ENCODE measurements around the gene SH3RF3. TPM values are rescaled to one million over a fixed set of nuclear protein-coding genes. Genes with fewer than 3 reads are reported as not detected.

SH3RF3 gene
- total RNA-seq, 2 donors from 2014 or later = 1.3 to 5.6 TPM

- Histone ChIP-seq H3K4me1 (no peaks in the 10 kb centered on the region), H3K4me3 (no peak overlapping the region), H3K27ac (no peak overlapping the region), H3K36me3 (replicated peaks in 1 of 2; ENCODE audit: insufficient read depth in 1 of 2, low read depth in 2 of 2) (no peaks in the 10 kb centered on the region), H3K9me3 (peaks cover 0 to 3% (median 0%) of the 10 kb centered on the region in 3 donors), H3K27me3 (no peaks in the 10 kb centered on the region)
- 73 to 77% methylated on average over 19 of the region's 20 CpGs for WGBS, 2 donors
- DNase-seq (peak in 2 of 4 donors; percentile 41), ATAC-seq (peak; percentile 45)
- intact Hi-C loops (cut with DNase I) = no loop called here
- no peak for TF ChIP-seq CTCF (IDR thresholded peaks at IDR 0.05)
- no peak for TF ChIP-seq POLR2A (IDR thresholded peaks at IDR 0.05)
Measured at GRCh38 chr2:109448946-109449788, 320.2 kb downstream of the SH3RF3 start.

- H3K27ac ChIP-seq = no peak overlapping the region
- ATAC-seq = no peak
- intact Hi-C loops (cut with DNase I) = no loop called here
- no peaks in the 10 kb centered on the region for H3K36me3 ChIP-seq (replicated peaks in 1 of 2; ENCODE audit: insufficient read depth in 1 of 2, low read depth in 2 of 2)
- no peak for TF ChIP-seq POLR2A (IDR thresholded peaks at IDR 0.05)
- TF ChIP-seq CTCF (IDR thresholded peaks at IDR 0.05) = no peak
- no peaks in the 10 kb centered on the region for H3K27me3 ChIP-seq
- no peak overlapping the region for H3K4me3 ChIP-seq
- no peaks in the 10 kb centered on the region for H3K9me3 ChIP-seq
- H3K4me1 ChIP-seq = no peaks in the 10 kb centered on the region
- WGBS, 2 donors = 67 to 75% methylated on average over 8 to 12 of the region's 12 CpGs
- DNase-seq = no peak
Measured at GRCh38 chr2:109450574-109451273, 321.7 kb downstream of the SH3RF3 start.

- H3K4me1 ChIP-seq = no peaks in the 10 kb centered on the region
- DNase-seq (no peak), ATAC-seq (no peak)
- TF ChIP-seq CTCF (IDR thresholded peaks at IDR 0.05) = no peak
- no peak for TF ChIP-seq POLR2A (IDR thresholded peaks at IDR 0.05)
- H3K27me3 ChIP-seq = no peaks in the 10 kb centered on the region
- no peaks in the 10 kb centered on the region for H3K9me3 ChIP-seq
- no peak overlapping the region for H3K4me3 ChIP-seq
- intact Hi-C loops (cut with DNase I) = no loop called here
- 81 to 88% methylated on average over 6 of the region's 6 CpGs for WGBS, 2 donors
- no peak overlapping the region for H3K27ac ChIP-seq
- H3K36me3 ChIP-seq (replicated peaks in 1 of 2; ENCODE audit: insufficient read depth in 1 of 2, low read depth in 2 of 2) = no peaks in the 10 kb centered on the region
Measured at GRCh38 chr2:109451671-109452070, 322.7 kb downstream of the SH3RF3 start.

- H3K27me3 ChIP-seq = no peaks in the 10 kb centered on the region
- intact Hi-C loops (cut with DNase I) = no loop called here
- H3K4me3 ChIP-seq = no peak overlapping the region
- no peaks in the 10 kb centered on the region for H3K36me3 ChIP-seq (replicated peaks in 1 of 2; ENCODE audit: insufficient read depth in 1 of 2, low read depth in 2 of 2)
- ATAC-seq (no peak), DNase-seq (no peak)
- no peak overlapping the region for H3K27ac ChIP-seq
- TF ChIP-seq POLR2A (IDR thresholded peaks at IDR 0.05) (no peak), CTCF (IDR thresholded peaks at IDR 0.05) (no peak)
- WGBS, 2 donors = 94 to 95% methylated on average over 4 to 17 of the region's 17 CpGs
- H3K9me3 ChIP-seq = no peaks in the 10 kb centered on the region
- no peaks in the 10 kb centered on the region for H3K4me1 ChIP-seq
Measured at GRCh38 chr2:109452318-109453305, 323.6 kb downstream of the SH3RF3 start.
